AG04450 (cell line): ENCODE results near the gene C4B. TPM values are rescaled to one million over a fixed set of nuclear protein-coding genes. Genes with fewer than 3 reads are reported as not detected.

ENCODE experiments used
- CTCF ChIA-PET: fragments of 300-600, 350-600 bp; formaldehyde crosslinking; extraction: SDS; loops from one replicate; lab custom pipeline; 2022; ENCODE audit warnings: antibody characterized with exemption, inconsistent platforms; lab: Charles Lee
- POLR2A ChIA-PET: fragments of 350-600 bp; formaldehyde crosslinking; extraction: SDS; loops from one replicate; lab custom pipeline; 2021; ENCODE audit warnings: antibody characterized with exemption, inconsistent platforms; lab: Yijun Ruan, JAX
- DNase-seq: peaks from one replicate; pipeline ENCODE4 v3.0.0-alpha.2; 2011; ENCODE audit warnings: low read depth, low spot score
- H3K27ac ChIP-seq: one replicate; pipeline ENCODE4 v1.5.1; 2012; ENCODE audit warnings: low read depth, low read length, control low read depth
- H3K27me3 ChIP-seq: one replicate; pipeline ENCODE4 v1.6.0; 2012; ENCODE audit warnings: low read length; ENCODE audit not compliant: control insufficient read depth, insufficient read depth
- H3K4me3 ChIP-seq: 2 replicates; pipeline ENCODE4 v1.5.1; 2011; ENCODE audit warnings: mild to moderate bottlenecking, low read depth, low read length, control low read depth
- H3K9me3 ChIP-seq: 2 replicates; pipeline ENCODE4 v1.5.1; 2012; ENCODE audit warnings: low read length; ENCODE audit not compliant: control insufficient read depth, insufficient read depth
- CTCF ChIP-seq: IDR thresholded peaks from 2 replicates; pipeline ENCODE4 v1.5.1; 2011; ENCODE audit warnings: low read depth, low read length, control low read depth, inconsistent platforms
- polyA plus RNA-seq: library from polyadenylated mRNA; depleted of rRNA; stranded (reverse); fragments of >200 nt; gene quantifications from 2 replicates; pipeline ENCODE4 v1.2.3, GENCODE V29; 2011; rRNA removed
- small RNA-seq: library from RNA; depleted of rRNA; stranded (forward); fragments of <200 nt; gene quantifications from one replicate; pipeline ENCODE3, GENCODE V24; 2012; ENCODE audit warnings: low read depth; ENCODE audit not compliant: insufficient read length

Gene C4B
- polyA plus RNA-seq, 1 experiment = 5.8 TPM

- no peak for TF ChIP-seq CTCF
- no peaks in the 10 kb centered on the region; the same call in 1 of the 2 replicates for H3K9me3 ChIP-seq
- ChIA-PET CTCF (no interaction called here), POLR2A (interaction anchor here (0.6 kb wide), 1 partner anchor 43 kb away, joined by 4 read pairs; the partner anchor contains the start of gene ATF6B)
- H3K27me3 ChIP-seq = peaks cover 54% of the 10 kb centered on the region
- no peak for DNase-seq
- no peak overlapping the region for H3K27ac ChIP-seq
- H3K4me3 ChIP-seq = no peak overlapping the region
Observed at GRCh38 chr6:32084780-32085179, 70.2 kb downstream of the C4B start.

Small RNA genes lying within 50 kb of the gene (small RNA-seq; reads per million reads assigned to genes)
- not detected for gene RNA5SP206

Other genes starting within 250 kb of the C4B start
- 0.10 and 0.32 TPM in 2 replicates for gene VWA7, start 237.5 kb upstream of the C4B start, polyA plus RNA-seq
- gene VARS1, start 219.0 kb upstream of the C4B start, polyA plus RNA-seq = 16.0 and 23.9 TPM in 2 replicates
- 34.2 and 38.3 TPM in 2 replicates for gene LSM2, start 207.8 kb upstream of the C4B start, polyA plus RNA-seq
- gene HSPA1L, start 199.5 kb upstream of the C4B start, polyA plus RNA-seq = 1.1 and 1.2 TPM in 2 replicates
- gene HSPA1A, start 199.3 kb upstream of the C4B start, polyA plus RNA-seq = 46.6 and 50.4 TPM in 2 replicates
- 31.9 TPM in 2 replicates for gene HSPA1B, start 187.1 kb upstream of the C4B start, polyA plus RNA-seq
- gene NEU1, start 152.0 kb upstream of the C4B start, polyA plus RNA-seq = 39.0 and 49.4 TPM in 2 replicates
- 0.04 and 0.12 TPM in 2 replicates for gene SLC44A4, start 135.8 kb upstream of the C4B start, polyA plus RNA-seq
- 23.8 and 28.5 TPM in 2 replicates for gene EHMT2, start 117.1 kb upstream of the C4B start, polyA plus RNA-seq
- 2.4 and 4.3 TPM in 2 replicates for gene ZBTB12, start 112.7 kb upstream of the C4B start, polyA plus RNA-seq
- gene C2, start 87.1 kb upstream of the C4B start, polyA plus RNA-seq = 1.5 and 1.9 TPM in 2 replicates
- gene CFB, start 68.7 kb upstream of the C4B start, polyA plus RNA-seq = 13.3 and 14.0 TPM in 2 replicates
- gene NELFE, start 55.8 kb upstream of the C4B start, polyA plus RNA-seq = 51.4 and 55.7 TPM in 2 replicates
- gene SKIC2, start 55.6 kb upstream of the C4B start, polyA plus RNA-seq = 26.0 and 30.4 TPM in 2 replicates
- 11.4 and 14.9 TPM in 2 replicates for gene DXO, start 42.7 kb upstream of the C4B start, polyA plus RNA-seq
- 7.5 and 7.6 TPM in 2 replicates for gene C4A, start 32.7 kb upstream of the C4B start, polyA plus RNA-seq
- 0.05 and 0.06 TPM in 2 replicates for gene CYP21A2, start 23.6 kb downstream of the C4B start, polyA plus RNA-seq
- gene TNXB, start 94.5 kb downstream of the C4B start, polyA plus RNA-seq = 0.25 and 0.35 TPM in 2 replicates
- gene ATF6B, start 113.5 kb downstream of the C4B start, polyA plus RNA-seq = 39.2 and 60.0 TPM in 2 replicates
- 3.1 and 3.8 TPM in 2 replicates for gene FKBPL, start 115.5 kb downstream of the C4B start, polyA plus RNA-seq
- 0.27 and 0.47 TPM in 2 replicates for gene PRRT1, start 137.1 kb downstream of the C4B start, polyA plus RNA-seq
- gene PPT2, start 139.3 kb downstream of the C4B start, polyA plus RNA-seq = 12.6 and 14.1 TPM in 2 replicates
- 2.5 and 2.8 TPM in 2 replicates for gene EGFL8, start 149.8 kb downstream of the C4B start, polyA plus RNA-seq
- 97.1 and 116 TPM in 2 replicates for gene AGPAT1, start 161.3 kb downstream of the C4B start, polyA plus RNA-seq
- gene RNF5, start 163.6 kb downstream of the C4B start, polyA plus RNA-seq = 33.3 TPM in 2 replicates
- 2.4 and 2.6 TPM in 2 replicates for gene AGER, start 169.5 kb downstream of the C4B start, polyA plus RNA-seq
- 56.5 and 59.2 TPM in 2 replicates for gene PBX2, start 175.4 kb downstream of the C4B start, polyA plus RNA-seq
- gene GPSM3, start 177.8 kb downstream of the C4B start, polyA plus RNA-seq = 4.7 and 6.0 TPM in 2 replicates
- 0.37 and 0.55 TPM in 2 replicates for gene NOTCH4, start 209.3 kb downstream of the C4B start, polyA plus RNA-seq